Measurements from ENCODE around the gene NPAS3.

GRCh38 chr14:32900547-32900946 is 38.1 kb upstream of the NPAS3 start:
- no peak for TF ChIP-seq CTCF (IDR thresholded peaks at IDR 0.05; ENCODE audit: insufficient read depth, low read length)
- TF ChIP-seq POLR2AphosphoS5 (IDR thresholded peaks at IDR 0.05; ENCODE audit: low read depth) = no peak
- TF ChIP-seq SPI1 (IDR thresholded peaks at IDR 0.05; ENCODE audit: borderline replicate concordance, low read depth) = no peak
- no peak for TF ChIP-seq REST (IDR thresholded peaks at IDR 0.05; ENCODE audit: insufficient replicate concordance, low read depth)
- TF ChIP-seq GABPA (IDR thresholded peaks at IDR 0.05; ENCODE audit: low read depth) = no peak

Data from HL-60 (cell line).